Uterus (tissue), 4 donors: ENCODE results near the gene DNAJB8. TPM values are rescaled to one million over a fixed set of nuclear protein-coding genes. Genes with fewer than 3 reads are reported as not detected.
A peak's percentile ranks its signal among the peaks of the same experiment; 100 is the strongest.

Experiments used
- DNase-seq, 2 donors: peaks; one replicate each; pipeline ENCODE4 v3.0.0-alpha.2; 2019 to 2020
- H3K27ac ChIP-seq, 2 donors: fragments of 200-600 bp; sonication (generic); 1 replicate in 1 of 2; 2 replicates in 1 of 2; pipeline ENCODE4 v1.5.1; 2016 to 2018
- H3K27me3 ChIP-seq, 2 donors: fragments of 200-600 bp; sonication (generic); one replicate each; pipeline ENCODE4 v1.5.1; 2018 to 2019; ENCODE audit warnings: control low read depth in 1 of 2
- H3K36me3 ChIP-seq, 2 donors: fragments of 200-600 bp; sonication (generic); one replicate each; pipeline ENCODE4 v1.5.1; 2019; ENCODE audit warnings: control low read depth in 1 of 2
- H3K4me1 ChIP-seq, 2 donors: fragments of 200-600 bp; sonication (generic); one replicate each; pipeline ENCODE4 v1.5.1; 2018 to 2019; ENCODE audit warnings: control low read depth in 1 of 2
- H3K4me3 ChIP-seq, 2 donors: fragments of 200-600 bp; sonication (generic); 1 replicate in 1 of 2; 2 replicates in 1 of 2; pipeline ENCODE4 v1.5.1; 2018 to 2019; ENCODE audit warnings: mild to moderate bottlenecking in 1 of 2
- H3K9me3 ChIP-seq, 2 donors: fragments of 200-600 bp; sonication (generic); one replicate each; pipeline ENCODE4 v1.5.1; 2019; ENCODE audit warnings: control low read depth in 1 of 2
- POLR2A ChIP-seq, 2 donors: fragments of 450-650 bp; IDR thresholded peaks; one replicate each; pipeline ENCODE4 v1.6.1; 2016; ENCODE audit warnings: antibody characterized with exemption in 2 of 2, mild to moderate bottlenecking in 1 of 2, moderate library complexity in 1 of 2
- intact Hi-C: fragments of 100-400 bp; cut with DNase I; formaldehyde crosslinking; loops from one replicate; pipeline ENCODE4 v1.15.1; 2023; ENCODE audit warnings: low total_unique reads
- total RNA-seq, 4 donors: library from RNA; depleted of rRNA in 3 of 4; stranded (reverse); fragments of >200 nt in 3 of 4; gene quantifications; one replicate each; pipeline versions ENCODE4 v1.1.0 to v1.2.4, GENCODE V29; 2014 to 2023
- TF ChIP-seq, protein P1 (sequence below), 4 experiments: fragments of 200-600 bp in 2 of 4; fragments of 450-650 bp in 2 of 4; sonication (generic) in 2 of 4; IDR thresholded peaks; one replicate each; pipeline ENCODE4 v1.5.1; 2016 to 2019; ENCODE audit warnings: antibody characterized with exemption in 4 of 4, mild to moderate bottlenecking in 2 of 4, moderate library complexity in 1 of 4
- donor health status: DM: yes; HTN: yes; CAD: no.

The DNAJB8 gene
- total RNA-seq, 4 donors from 2014 or later, result not detected

DNA sequence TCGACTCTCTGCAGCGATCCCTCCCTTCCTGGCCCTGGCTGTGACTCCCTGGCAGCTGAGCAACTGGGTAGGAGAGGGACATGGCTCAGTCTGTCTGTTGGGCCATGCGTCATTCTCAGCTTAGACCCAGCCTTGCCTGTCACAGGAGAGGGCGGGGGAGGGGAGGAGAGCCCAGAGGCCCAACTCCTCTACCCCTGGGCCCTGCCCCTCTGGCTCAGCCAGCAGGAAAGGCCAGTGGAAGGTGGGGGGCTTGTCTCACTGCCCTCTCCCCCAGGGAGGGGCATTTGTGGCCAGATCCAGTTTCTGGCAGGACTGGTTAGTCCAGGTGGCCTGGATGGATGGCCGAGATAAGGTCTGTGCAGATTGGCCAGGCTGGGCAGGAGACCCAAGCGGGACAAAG lies 31.6 kb downstream of the DNAJB8 start:
- intact Hi-C loops, result no loop called here
- TF ChIP-seq, protein P1, sequence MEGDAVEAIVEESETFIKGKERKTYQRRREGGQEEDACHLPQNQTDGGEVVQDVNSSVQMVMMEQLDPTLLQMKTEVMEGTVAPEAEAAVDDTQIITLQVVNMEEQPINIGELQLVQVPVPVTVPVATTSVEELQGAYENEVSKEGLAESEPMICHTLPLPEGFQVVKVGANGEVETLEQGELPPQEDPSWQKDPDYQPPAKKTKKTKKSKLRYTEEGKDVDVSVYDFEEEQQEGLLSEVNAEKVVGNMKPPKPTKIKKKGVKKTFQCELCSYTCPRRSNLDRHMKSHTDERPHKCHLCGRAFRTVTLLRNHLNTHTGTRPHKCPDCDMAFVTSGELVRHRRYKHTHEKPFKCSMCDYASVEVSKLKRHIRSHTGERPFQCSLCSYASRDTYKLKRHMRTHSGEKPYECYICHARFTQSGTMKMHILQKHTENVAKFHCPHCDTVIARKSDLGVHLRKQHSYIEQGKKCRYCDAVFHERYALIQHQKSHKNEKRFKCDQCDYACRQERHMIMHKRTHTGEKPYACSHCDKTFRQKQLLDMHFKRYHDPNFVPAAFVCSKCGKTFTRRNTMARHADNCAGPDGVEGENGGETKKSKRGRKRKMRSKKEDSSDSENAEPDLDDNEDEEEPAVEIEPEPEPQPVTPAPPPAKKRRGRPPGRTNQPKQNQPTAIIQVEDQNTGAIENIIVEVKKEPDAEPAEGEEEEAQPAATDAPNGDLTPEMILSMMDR (IDR thresholded peaks at IDR 0.05), result no peak
- no peak for TF ChIP-seq POLR2A (IDR thresholded peaks at IDR 0.05)
- no peaks in the 10 kb centered on the region for H3K27me3 ChIP-seq

DNA sequence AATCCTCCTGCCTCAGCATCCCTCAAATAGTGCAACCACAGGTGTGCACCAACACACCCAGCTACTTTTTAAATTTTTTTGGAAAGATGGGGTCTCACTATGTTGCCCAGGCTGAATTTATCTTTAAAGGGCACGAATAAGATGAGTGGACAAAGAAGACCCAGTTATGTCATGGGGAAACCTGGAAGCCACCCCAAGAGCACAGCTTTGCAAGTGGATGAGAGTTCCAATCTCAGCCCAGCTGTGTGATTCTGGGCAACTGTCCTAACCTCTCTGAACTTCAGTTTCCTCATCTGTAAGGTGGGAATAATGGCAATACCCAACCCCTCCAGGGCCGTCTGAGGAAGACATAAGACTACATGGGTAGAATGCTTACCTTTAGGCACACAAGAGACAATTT lies 32.2 kb downstream of the DNAJB8 start:
- peaks cover 0 to 8% of the 10 kb centered on the region in 2 donors for H3K4me1 ChIP-seq
- TF ChIP-seq, protein P1 (IDR thresholded peaks at IDR 0.05), result no peak
- no peak for TF ChIP-seq POLR2A (IDR thresholded peaks at IDR 0.05)
- no peaks in the 10 kb centered on the region for H3K27me3 ChIP-seq
- DNase-seq, result no peak
- H3K36me3 ChIP-seq, result no peaks in the 10 kb centered on the region
- intact Hi-C loops, result no loop called here
- H3K27ac ChIP-seq, result no peak overlapping the region
- no peak overlapping the region for H3K4me3 ChIP-seq
- H3K9me3 ChIP-seq, result no peaks in the 10 kb centered on the region

More for the DNA sequence above, 31.6 kb downstream of the DNAJB8 start:
- Histone ChIP-seq H3K9me3 (no peaks in the 10 kb centered on the region), H3K4me1 (peaks cover 0 to 8% of the 10 kb centered on the region in 2 donors), H3K27ac (no peak overlapping the region), H3K36me3 (no peaks in the 10 kb centered on the region), H3K4me3 (no peak overlapping the region)
- DNase-seq, result no peak

DNA sequence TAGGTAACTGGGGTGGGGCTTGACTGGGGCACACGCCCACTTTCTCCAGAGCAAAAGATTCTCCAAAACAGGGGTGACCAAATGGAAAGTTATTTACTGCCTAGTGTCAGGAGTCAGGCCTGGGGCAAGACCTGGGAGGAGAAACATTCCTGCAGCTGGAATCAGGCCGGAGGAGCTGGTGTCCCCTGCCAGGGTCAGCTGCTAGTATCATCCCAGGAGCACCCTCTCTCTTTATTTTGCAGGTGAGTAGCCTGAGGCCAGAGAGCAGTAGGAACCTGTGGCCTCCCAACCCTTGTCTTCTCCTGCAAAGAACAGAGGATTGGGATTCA lies 32.9 kb downstream of the DNAJB8 start:
- Histone ChIP-seq H3K36me3 (no peaks in the 10 kb centered on the region), H3K4me1 (peaks cover 0 to 8% of the 10 kb centered on the region in 2 donors), H3K27ac (no peak overlapping the region), H3K4me3 (no peak overlapping the region), H3K27me3 (no peaks in the 10 kb centered on the region), H3K9me3 (no peaks in the 10 kb centered on the region)
- DNase-seq, result no peak
- no peak for TF ChIP-seq POLR2A (IDR thresholded peaks at IDR 0.05)
- TF ChIP-seq, protein P1 (IDR thresholded peaks at IDR 0.05), result no peak
- intact Hi-C loops, result loop anchor here (2.0 kb wide), 1 partner anchor 63 kb away; no protein-coding TSS in a partner anchor

DNA sequence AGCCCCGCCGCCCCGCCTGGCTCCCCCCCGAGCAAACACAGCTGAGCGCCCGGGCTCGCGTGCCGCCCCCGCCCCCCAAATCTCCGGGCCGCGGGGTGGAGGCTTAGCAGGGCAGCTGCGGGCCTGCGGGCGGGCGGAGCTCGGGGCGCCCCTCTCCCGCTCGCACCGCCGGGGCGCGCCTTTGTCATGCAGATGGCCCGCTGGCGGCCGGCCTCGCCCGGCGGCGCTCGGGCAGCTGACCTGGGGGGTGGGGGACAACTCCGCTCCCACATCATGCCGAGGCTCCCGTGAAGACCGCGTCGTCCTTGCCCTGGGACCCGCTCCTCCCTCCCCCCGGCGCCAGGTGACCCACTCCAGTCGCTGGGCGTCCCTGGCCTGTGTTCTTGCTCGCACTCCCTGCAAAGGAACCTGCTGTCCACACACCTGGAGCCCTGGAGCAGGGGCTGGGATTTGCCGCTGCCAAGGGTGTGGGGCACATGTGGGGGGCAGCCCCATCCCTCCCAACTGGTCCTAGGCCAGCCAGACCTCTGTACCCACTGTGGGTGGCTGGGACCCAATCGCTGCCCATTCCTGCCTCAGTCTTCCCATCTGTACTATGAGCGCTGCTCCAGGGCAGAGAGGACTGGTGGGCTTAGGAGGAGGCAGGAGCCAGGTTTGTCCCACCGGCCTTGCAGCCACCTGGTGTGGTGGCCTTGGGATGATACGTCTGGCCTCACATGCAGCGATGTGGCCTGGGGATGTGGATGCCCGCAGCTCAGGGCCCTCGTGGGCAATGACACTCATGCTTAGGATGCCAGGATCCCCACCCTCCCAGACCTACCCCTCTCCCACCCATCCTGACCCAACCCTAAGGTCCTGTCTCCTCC lies 33.5 kb downstream of the DNAJB8 start:
- Histone ChIP-seq H3K9me3 (no peaks in the 10 kb centered on the region), H3K27me3 (no peaks in the 10 kb centered on the region), H3K36me3 (no peaks in the 10 kb centered on the region), H3K4me3 (peak overlapping the region in 1 of 2 donors; percentile 21), H3K27ac (no peak overlapping the region), H3K4me1 (peaks cover 0 to 8% of the 10 kb centered on the region in 2 donors)
- TF ChIP-seq, protein P1 (IDR thresholded peaks at IDR 0.05), result no peak
- no peak for TF ChIP-seq POLR2A (IDR thresholded peaks at IDR 0.05)
- DNase-seq, result no peak
- intact Hi-C loops, result loop anchor here (2.0 kb wide), 1 partner anchor 64 kb away; no protein-coding TSS in a partner anchor

DNA sequence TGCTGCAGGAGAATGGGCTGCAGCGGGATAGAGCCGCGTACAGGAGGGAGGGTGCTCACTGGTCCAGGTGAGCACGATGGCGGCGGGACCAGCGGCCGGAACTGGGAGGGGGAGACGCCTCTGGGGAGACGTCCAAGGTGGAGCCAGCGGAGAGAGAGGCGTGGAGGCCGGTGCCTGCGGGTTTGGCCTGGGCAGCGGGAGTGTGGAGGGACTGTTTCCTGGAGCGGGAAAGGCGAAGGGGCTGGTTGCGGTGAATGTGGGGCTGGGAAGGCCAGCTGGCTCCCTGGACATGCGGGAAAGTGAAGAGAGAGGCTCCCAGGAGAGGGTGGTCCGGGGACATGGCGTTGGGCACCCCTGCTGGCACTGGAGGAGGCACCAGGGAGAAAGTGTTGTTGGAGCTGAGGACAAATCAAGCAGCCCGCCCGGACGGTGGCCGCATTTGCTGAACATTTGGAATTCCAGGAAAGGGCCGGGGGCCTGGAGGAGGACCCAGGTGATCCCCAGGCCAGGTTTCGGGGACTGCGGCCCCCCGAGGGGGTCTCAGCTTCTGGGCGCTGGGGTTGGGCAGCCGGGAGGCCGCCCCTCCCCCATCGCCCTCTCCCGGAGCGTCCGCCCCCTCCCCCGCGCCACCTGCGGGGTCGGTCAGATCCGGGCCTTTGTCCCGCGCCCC lies 34.3 kb downstream of the DNAJB8 start:
- Histone ChIP-seq H3K27ac (no peak overlapping the region), H3K4me3 (peak overlapping the region in 1 of 2 donors; percentile 21)
- intact Hi-C loops, result loop anchor here (2.0 kb wide), 1 partner anchor 64 kb away; no protein-coding TSS in a partner anchor

More for the DNA sequence above, 34.3 kb downstream of the DNAJB8 start:
- peaks cover 0 to 8% of the 10 kb centered on the region in 2 donors for H3K4me1 ChIP-seq
- no peaks in the 10 kb centered on the region for H3K27me3 ChIP-seq
- H3K9me3 ChIP-seq, result no peaks in the 10 kb centered on the region
- TF ChIP-seq, protein P1 (IDR thresholded peaks at IDR 0.05), result no peak
- no peak for TF ChIP-seq POLR2A (IDR thresholded peaks at IDR 0.05)
- no peaks in the 10 kb centered on the region for H3K36me3 ChIP-seq
- no peak for DNase-seq
